Measurements from ENCODE around the gene VENTX.

Gene VENTX

GRCh38 chr10:133247681-133248333, 10.2 kb downstream of the VENTX start:
- Histone ChIP-seq H3K4me1 (ENCODE audit: control insufficient read depth, insufficient read depth, low read length) (peaks cover 7% of the 10 kb centered on the region), H3K27ac (ENCODE audit: low read length) (no peak overlapping the region), H3K9me3 (ENCODE audit: control insufficient read depth, insufficient read depth, low read length) (no peaks in the 10 kb centered on the region), H3K4me3 (ENCODE audit: low read length) (no peak overlapping the region), H3K36me3 (ENCODE audit: control insufficient read depth, insufficient read depth, low read length) (no peaks in the 10 kb centered on the region), H3K27me3 (ENCODE audit: control insufficient read depth, insufficient read depth, low read length) (no peaks in the 10 kb centered on the region)
- DNase-seq (ENCODE audit: low read depth, low spot score), result no peak
- WGBS (ENCODE audit: insufficient coverage, insufficient read length), result no CpG with 5 or more reads among the region's 36 CpGs

GRCh38 chr10:133248334-133248715, 10.7 kb downstream of the VENTX start:
- Histone ChIP-seq H3K36me3 (ENCODE audit: control insufficient read depth, insufficient read depth, low read length) (no peaks in the 10 kb centered on the region), H3K4me1 (ENCODE audit: control insufficient read depth, insufficient read depth, low read length) (peaks cover 7% of the 10 kb centered on the region), H3K9me3 (ENCODE audit: control insufficient read depth, insufficient read depth, low read length) (no peaks in the 10 kb centered on the region), H3K27me3 (ENCODE audit: control insufficient read depth, insufficient read depth, low read length) (no peaks in the 10 kb centered on the region), H3K4me3 (ENCODE audit: low read length) (no peak overlapping the region), H3K27ac (ENCODE audit: low read length) (no peak overlapping the region)
- WGBS (ENCODE audit: insufficient coverage, insufficient read length), result no CpG with 5 or more reads among the region's 12 CpGs
- DNase-seq (ENCODE audit: low read depth, low spot score), result no peak

GRCh38 chr10:133249094-133249780, 11.6 kb downstream of the VENTX start:
- no CpG with 5 or more reads among the region's 21 CpGs for WGBS (ENCODE audit: insufficient coverage, insufficient read length)

GRCh38 chr10:133249975-133250754, 12.5 kb downstream of the VENTX start:
- Histone ChIP-seq H3K36me3 (ENCODE audit: control insufficient read depth, insufficient read depth, low read length) (no peaks in the 10 kb centered on the region), H3K4me3 (ENCODE audit: low read length) (no peak overlapping the region), H3K27me3 (ENCODE audit: control insufficient read depth, insufficient read depth, low read length) (no peaks in the 10 kb centered on the region), H3K4me1 (ENCODE audit: control insufficient read depth, insufficient read depth, low read length) (peaks cover 7% of the 10 kb centered on the region), H3K9me3 (ENCODE audit: control insufficient read depth, insufficient read depth, low read length) (no peaks in the 10 kb centered on the region), H3K27ac (ENCODE audit: low read length) (no peak overlapping the region)
- no CpG with 5 or more reads among the region's 11 CpGs for WGBS (ENCODE audit: insufficient coverage, insufficient read length)
- DNase-seq (ENCODE audit: low read depth, low spot score), result no peak

More at GRCh38 chr10:133249094-133249780, 11.6 kb downstream of the VENTX start:
- Histone ChIP-seq H3K36me3 (ENCODE audit: control insufficient read depth, insufficient read depth, low read length) (no peaks in the 10 kb centered on the region), H3K4me1 (ENCODE audit: control insufficient read depth, insufficient read depth, low read length) (peaks cover 7% of the 10 kb centered on the region), H3K27ac (ENCODE audit: low read length) (no peak overlapping the region), H3K4me3 (ENCODE audit: low read length) (no peak overlapping the region), H3K9me3 (ENCODE audit: control insufficient read depth, insufficient read depth, low read length) (no peaks in the 10 kb centered on the region), H3K27me3 (ENCODE audit: control insufficient read depth, insufficient read depth, low read length) (no peaks in the 10 kb centered on the region)
- no peak for DNase-seq (ENCODE audit: low read depth, low spot score)

GRCh38 chr10:133251388-133252222, 13.9 kb downstream of the VENTX start:
- no peaks in the 10 kb centered on the region for H3K9me3 ChIP-seq (ENCODE audit: control insufficient read depth, insufficient read depth, low read length)
- no peaks in the 10 kb centered on the region for H3K36me3 ChIP-seq (ENCODE audit: control insufficient read depth, insufficient read depth, low read length)
- no CpG with 5 or more reads among the region's 28 CpGs for WGBS (ENCODE audit: insufficient coverage, insufficient read length)
- peaks cover 5% of the 10 kb centered on the region; the same call in 1 of the 2 replicates for H3K4me1 ChIP-seq (ENCODE audit: control insufficient read depth, insufficient read depth, low read length)
- H3K27me3 ChIP-seq (ENCODE audit: control insufficient read depth, insufficient read depth, low read length), result no peaks in the 10 kb centered on the region
- H3K4me3 ChIP-seq (ENCODE audit: low read length), result no peak overlapping the region
- H3K27ac ChIP-seq (ENCODE audit: low read length), result no peak overlapping the region
- no peak for DNase-seq (ENCODE audit: low read depth, low spot score)

GRCh38 chr10:133252223-133252552, 14.5 kb downstream of the VENTX start:
- Histone ChIP-seq H3K4me3 (ENCODE audit: low read length) (no peak overlapping the region), H3K27me3 (ENCODE audit: control insufficient read depth, insufficient read depth, low read length) (no peaks in the 10 kb centered on the region), H3K4me1 (ENCODE audit: control insufficient read depth, insufficient read depth, low read length) (peaks cover 5% of the 10 kb centered on the region; the same call in 1 of the 2 replicates), H3K9me3 (ENCODE audit: control insufficient read depth, insufficient read depth, low read length) (no peaks in the 10 kb centered on the region), H3K27ac (ENCODE audit: low read length) (no peak overlapping the region), H3K36me3 (ENCODE audit: control insufficient read depth, insufficient read depth, low read length) (no peaks in the 10 kb centered on the region)
- no peak for DNase-seq (ENCODE audit: low read depth, low spot score)
- no CpG with 5 or more reads among the region's 12 CpGs for WGBS (ENCODE audit: insufficient coverage, insufficient read length)

- Histone ChIP-seq H3K27me3 (ENCODE audit: control insufficient read depth, insufficient read depth, low read length) (no peaks in the 10 kb centered on the region), H3K4me3 (ENCODE audit: low read length) (no peak overlapping the region), H3K27ac (ENCODE audit: low read length) (no peak overlapping the region), H3K9me3 (ENCODE audit: control insufficient read depth, insufficient read depth, low read length) (no peaks in the 10 kb centered on the region), H3K36me3 (ENCODE audit: control insufficient read depth, insufficient read depth, low read length) (no peaks in the 10 kb centered on the region; the same call in 1 of the 2 replicates), H3K4me1 (ENCODE audit: control insufficient read depth, insufficient read depth, low read length) (peaks cover 6% of the 10 kb centered on the region; the same call in 1 of the 2 replicates)
- no CpG with 5 or more reads among the region's 22 CpGs for WGBS (ENCODE audit: insufficient coverage, insufficient read length)
- no peak for DNase-seq (ENCODE audit: low read depth, low spot score)
Measured at GRCh38 chr10:133253361-133253955, 15.8 kb downstream of the VENTX start.

- no peaks in the 10 kb centered on the region; the same call in 1 of the 2 replicates for H3K36me3 ChIP-seq (ENCODE audit: control insufficient read depth, insufficient read depth, low read length)
- H3K9me3 ChIP-seq (ENCODE audit: control insufficient read depth, insufficient read depth, low read length), result no peaks in the 10 kb centered on the region
- WGBS (ENCODE audit: insufficient coverage, insufficient read length), result no CpG with 5 or more reads among the region's 13 CpGs
- no peaks in the 10 kb centered on the region for H3K27me3 ChIP-seq (ENCODE audit: control insufficient read depth, insufficient read depth, low read length)
- peaks cover 8% of the 10 kb centered on the region for H3K4me1 ChIP-seq (ENCODE audit: control insufficient read depth, insufficient read depth, low read length)
- DNase-seq (ENCODE audit: low read depth, low spot score), result no peak
- H3K4me3 ChIP-seq (ENCODE audit: low read length), result no peak overlapping the region
- H3K27ac ChIP-seq (ENCODE audit: low read length), result no peak overlapping the region
Measured at GRCh38 chr10:133254421-133255120, 16.9 kb downstream of the VENTX start.

- no peaks in the 10 kb centered on the region for H3K9me3 ChIP-seq (ENCODE audit: control insufficient read depth, insufficient read depth, low read length)
- WGBS (ENCODE audit: insufficient coverage, insufficient read length), result no CpG with 5 or more reads among the region's 15 CpGs
- H3K4me3 ChIP-seq (ENCODE audit: low read length), result no peak overlapping the region
- no peaks in the 10 kb centered on the region; the same call in 1 of the 2 replicates for H3K36me3 ChIP-seq (ENCODE audit: control insufficient read depth, insufficient read depth, low read length)
- no peak overlapping the region for H3K27ac ChIP-seq (ENCODE audit: low read length)
- no peak for DNase-seq (ENCODE audit: low read depth, low spot score)
- no peaks in the 10 kb centered on the region for H3K27me3 ChIP-seq (ENCODE audit: control insufficient read depth, insufficient read depth, low read length)
- peaks cover 8% of the 10 kb centered on the region for H3K4me1 ChIP-seq (ENCODE audit: control insufficient read depth, insufficient read depth, low read length)
Measured at GRCh38 chr10:133255323-133255722, 17.7 kb downstream of the VENTX start.

All from iPS DF 6.9 (cell line).